GM19328 (cell line): ENCODE results near the gene ZDHHC7.
"Not testable (repeated sequence)": the region's sequence is repeated elsewhere in the genome, so short reads cannot be mapped to it uniquely, and the experiment has no call there.

Experiments used
- ATAC-seq: cut with Tn5 transposase; IDR thresholded peaks from one replicate; pipeline ENCODE4 v1.9.1; 2021; ENCODE audit warnings: mild to moderate bottlenecking, moderate library complexity; ENCODE audit not compliant: unreplicated experiment

The ZDHHC7 gene

GRCh38 chr16:85010931-85011845 is at the start of gene ZDHHC7:
Gene ZDHHC7, minus strand, starts transcription at chr16:85011535. Its CDS starts 20,917 bp downstream, at chr16:84990618.
- ATAC-seq: peak; percentile 96

DNA sequence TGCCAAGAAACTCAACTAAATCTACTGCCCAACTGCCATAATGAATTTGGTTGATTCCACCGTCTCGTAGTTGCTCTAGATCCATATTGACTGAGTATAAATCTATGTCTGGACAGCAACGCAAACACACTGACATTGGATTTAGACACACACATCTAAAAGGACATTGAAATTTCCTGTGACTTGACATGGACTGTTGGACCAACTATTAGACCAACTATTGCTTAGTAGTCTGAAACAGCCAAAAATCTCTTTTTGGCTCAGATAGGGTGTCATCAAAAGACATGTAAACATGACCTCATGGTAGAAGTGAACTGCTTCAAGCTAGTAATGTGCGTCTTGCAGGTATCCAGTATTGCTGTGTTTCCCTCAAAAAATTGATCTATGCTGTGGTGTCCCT is 47.6 kb upstream of the ZDHHC7 start:
- no peak for ATAC-seq

GRCh38 chr16:85057948-85058347 is 46.6 kb upstream of the ZDHHC7 start:
- no peak for ATAC-seq

- ATAC-seq: no peak
Measured at GRCh38 chr16:85057212-85057889, 46.0 kb upstream of the ZDHHC7 start.

GRCh38 chr16:85056211-85056748 is 44.9 kb upstream of the ZDHHC7 start:
- ATAC-seq: no peak

DNA sequence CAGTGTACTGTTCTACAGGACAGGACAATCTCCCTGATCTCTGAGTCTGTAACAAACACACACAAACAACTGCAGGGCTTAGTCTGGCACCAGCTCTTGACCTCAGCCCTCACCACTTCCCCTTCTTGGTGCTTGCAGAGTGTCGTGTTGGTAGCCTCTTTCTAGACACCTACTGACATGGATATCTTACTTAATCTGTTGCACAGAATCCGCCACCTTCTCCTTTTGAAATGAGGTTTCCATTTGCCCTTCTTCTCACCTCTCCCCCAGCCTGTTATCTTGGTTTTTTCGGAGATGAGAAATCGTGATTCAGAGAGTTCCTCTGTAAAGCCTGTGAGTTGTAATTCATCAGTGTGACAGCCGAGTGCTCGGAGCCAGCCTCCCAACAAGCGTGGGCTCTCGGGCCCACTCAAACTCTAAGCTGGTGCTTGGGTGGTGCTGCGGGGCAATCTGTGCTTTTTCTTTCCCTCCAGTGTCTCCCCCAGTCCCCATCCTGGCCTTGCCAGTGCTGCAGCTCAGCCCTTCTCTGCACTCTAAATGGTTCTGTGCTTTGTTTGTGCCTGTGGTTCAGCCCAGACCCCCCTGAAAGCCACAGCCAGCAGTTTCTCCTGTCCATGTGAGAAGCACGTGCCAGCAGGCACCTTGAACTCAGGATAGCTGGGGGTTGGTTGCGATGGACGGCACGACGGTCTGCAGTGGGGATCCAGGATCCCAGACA is 44.3 kb upstream of the ZDHHC7 start:
- ATAC-seq: peak; percentile 83

- ATAC-seq: no peak
Measured at GRCh38 chr16:85054948-85055492, 43.7 kb upstream of the ZDHHC7 start.

DNA sequence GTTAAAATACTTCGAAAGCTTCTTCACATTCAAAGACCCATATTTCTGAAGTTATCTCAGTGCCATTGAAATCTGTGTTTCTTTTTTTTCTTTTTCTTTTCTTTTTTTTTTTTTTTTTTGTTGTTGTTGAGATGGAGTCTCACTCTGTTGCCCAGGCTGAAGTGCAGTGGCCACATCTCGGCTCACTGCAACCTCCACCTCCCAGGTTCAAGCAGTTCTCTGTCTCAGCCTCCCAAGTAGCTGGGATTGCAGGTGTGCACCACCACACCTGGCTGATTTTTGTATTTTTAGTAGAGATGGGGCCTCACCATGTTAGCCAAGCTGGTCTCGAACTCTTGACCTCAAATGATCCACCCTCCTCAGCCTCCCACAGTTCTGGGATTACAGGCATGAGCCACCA is 43.0 kb upstream of the ZDHHC7 start:
- ATAC-seq: not testable (repeated sequence)

DNA sequence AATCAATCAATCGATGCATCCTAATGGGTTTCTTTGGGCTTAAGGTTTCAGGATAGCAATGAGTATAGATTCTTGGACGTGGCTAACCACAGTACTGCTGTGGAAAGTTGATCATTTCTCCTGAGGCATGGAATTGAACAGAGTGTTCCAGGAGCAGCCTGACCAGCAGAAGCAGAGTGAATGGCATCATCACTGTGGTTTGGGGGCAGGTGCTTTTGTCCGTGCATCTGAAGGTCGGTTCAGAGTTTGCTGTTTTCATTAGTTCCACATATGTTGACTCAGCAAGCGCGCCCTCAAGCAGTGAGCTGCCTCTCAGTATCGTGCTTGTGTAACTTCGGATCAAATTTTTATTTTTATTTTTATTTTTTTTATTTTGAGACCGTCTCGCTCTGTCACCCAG is 41.2 kb upstream of the ZDHHC7 start:
- no peak for ATAC-seq

DNA sequence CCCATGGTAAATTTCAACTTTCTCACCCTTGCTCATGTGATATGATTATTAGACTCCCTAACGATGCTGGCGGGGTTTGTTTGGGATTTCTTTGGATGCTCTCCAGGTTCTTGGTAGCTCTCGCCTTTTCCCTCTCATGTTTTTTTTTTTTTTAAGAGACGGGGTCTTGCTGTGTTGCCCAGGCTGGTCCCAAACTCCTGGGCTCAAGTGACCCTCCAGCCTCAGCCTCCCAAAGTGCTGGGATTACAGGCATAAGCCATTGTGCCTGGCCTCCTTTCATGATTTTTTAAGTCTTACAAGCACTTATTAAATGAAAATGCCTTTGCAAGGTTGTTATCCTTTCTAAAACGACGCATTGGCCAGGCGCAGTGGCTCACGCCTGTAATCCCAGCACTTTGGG is 40.3 kb upstream of the ZDHHC7 start:
- ATAC-seq: no peak

DNA sequence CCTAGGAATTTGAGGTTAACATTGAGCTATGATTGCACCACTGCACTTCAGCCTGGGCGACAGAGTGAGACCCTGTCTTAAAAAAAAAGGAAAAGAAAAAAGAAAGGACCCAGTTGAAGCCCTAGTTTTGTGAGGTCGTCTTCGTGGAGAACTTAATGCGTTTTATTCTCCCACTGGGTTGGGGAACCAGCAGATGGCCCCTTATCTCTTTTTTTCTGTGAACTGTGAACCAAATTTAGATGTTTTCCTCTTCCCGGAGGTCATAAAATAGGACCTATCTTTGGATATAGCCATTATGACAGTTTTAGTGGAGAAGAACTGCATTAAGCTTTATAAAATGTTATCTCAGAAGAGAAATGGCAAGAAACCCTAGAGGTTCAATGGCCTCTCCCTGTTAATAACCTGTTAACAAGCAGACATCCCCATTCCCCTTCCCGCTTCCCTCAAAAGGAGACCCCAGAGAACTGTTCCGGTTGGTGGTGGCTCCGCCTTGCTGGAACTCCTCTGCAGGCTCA is 39.8 kb upstream of the ZDHHC7 start:
- ATAC-seq: no peak

- ATAC-seq: no peak
Measured at GRCh38 chr16:85049706-85050305, 38.5 kb upstream of the ZDHHC7 start.

GRCh38 chr16:85048921-85049562 is 37.7 kb upstream of the ZDHHC7 start:
- no peak for ATAC-seq

DNA sequence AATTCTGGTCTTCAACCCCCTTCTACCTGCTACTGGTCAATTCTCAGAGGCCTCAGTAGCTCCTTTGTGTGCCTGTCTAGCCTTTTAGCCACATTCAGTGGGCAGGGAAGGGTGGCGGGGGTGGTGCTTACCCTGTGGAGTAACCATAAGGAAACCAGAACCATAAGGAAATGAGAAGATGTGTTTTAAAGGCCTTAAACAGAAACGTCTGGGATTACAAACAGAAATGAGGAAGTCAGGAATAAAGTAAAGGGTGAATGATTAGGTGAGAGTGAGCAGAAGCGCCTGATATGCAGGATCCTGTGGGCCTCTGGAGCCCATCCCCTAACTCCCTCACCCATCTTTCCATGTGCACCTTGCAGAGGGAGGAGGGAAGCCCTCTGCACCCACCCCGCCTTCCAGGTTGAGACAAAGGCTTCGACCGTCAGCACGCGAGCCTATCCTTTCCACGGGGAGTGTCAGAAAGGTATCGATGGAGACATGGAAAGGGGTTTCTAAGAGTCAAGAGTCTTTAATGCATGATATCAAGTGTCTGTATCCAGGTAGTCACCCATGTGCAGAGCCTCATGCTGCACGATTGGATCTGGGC is 36.6 kb upstream of the ZDHHC7 start:
- ATAC-seq: no peak

GRCh38 chr16:85046931-85047866 is 35.9 kb upstream of the ZDHHC7 start:
- no peak for ATAC-seq

- ATAC-seq: no peak
Measured at GRCh38 chr16:85046472-85046916, 35.2 kb upstream of the ZDHHC7 start.

- no peak for ATAC-seq
Measured at GRCh38 chr16:85045641-85046471, 34.5 kb upstream of the ZDHHC7 start.
